D721Med (cell line): ENCODE measurements around the gene CCDC87.

Source experiments
- DNase-seq: peaks from one replicate; pipeline ENCODE4 v3.0.0; 2011; ENCODE audit warnings: low spot score; ENCODE audit not compliant: insufficient read length
- FAIRE-seq: peaks from 2 replicates; lab custom pipeline; 2011; peaks lifted over from hg19 to GRCh38; lab: Jason Lieb, UNC
- CTCF ChIP-seq: IDR thresholded peaks from 2 replicates; pipeline ENCODE4 v1.5.1; 2012; ENCODE audit warnings: mild to moderate bottlenecking, control low read depth; ENCODE audit not compliant: insufficient read depth; ENCODE audit errors: missing control alignments

The CCDC87 gene

GRCh38 chr11:66564538-66564937 is 28.3 kb downstream of the CCDC87 start:
- TF ChIP-seq CTCF, result no peak
- FAIRE-seq, result no peak
- no peak for DNase-seq

- TF ChIP-seq CTCF, result no peak
- no peak for FAIRE-seq
- DNase-seq, result no peak
Observed at GRCh38 chr11:66563832-66564231, 29.0 kb downstream of the CCDC87 start.

DNA sequence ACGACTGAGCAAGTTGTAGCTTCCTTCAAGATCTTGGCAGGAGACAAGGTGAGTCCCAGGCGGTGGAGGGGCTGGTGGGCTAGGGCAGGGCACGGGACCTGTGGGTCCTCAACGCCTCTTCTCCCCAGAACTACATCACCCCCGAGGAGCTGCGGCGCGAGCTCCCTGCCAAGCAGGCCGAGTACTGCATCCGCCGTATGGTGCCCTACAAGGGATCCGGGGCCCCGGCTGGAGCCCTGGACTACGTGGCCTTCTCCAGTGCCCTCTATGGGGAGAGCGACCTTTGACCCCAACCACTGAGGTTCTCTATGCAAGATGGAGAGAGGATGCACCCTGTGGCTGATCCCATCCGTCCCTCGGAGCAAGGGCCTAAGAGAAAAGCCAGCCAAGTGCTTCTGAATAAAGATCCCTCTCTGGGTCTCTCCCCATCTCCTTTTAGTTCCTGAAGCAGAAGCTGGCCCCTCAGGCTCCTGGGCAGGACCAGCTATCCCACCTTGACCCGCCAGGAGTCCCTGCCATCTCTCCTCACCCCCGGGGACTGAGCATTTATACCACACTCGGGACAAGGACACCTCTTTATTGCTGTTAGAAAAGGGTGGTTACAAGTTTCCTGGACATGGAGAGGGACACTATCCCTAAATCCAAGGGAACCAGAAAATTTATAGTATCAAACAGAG is 29.8 kb downstream of the CCDC87 start:
- FAIRE-seq (no peak), DNase-seq (no peak)
- TF ChIP-seq CTCF, result no peak

GRCh38 chr11:66562275-66562674 is 30.6 kb downstream of the CCDC87 start:
- FAIRE-seq, result no peak

DNA sequence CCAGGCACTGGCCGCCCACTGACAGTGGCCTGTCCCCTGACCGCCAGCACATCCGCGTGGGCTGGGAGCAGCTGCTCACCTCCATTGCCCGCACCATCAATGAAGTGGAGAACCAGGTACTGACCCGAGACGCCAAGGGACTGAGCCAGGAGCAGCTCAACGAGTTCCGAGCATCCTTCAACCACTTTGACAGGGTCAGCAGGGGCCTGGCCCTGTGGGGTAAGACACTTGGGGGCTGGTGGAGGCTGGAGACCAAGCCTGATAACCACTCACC is 31.0 kb downstream of the CCDC87 start:
- no peak for DNase-seq
- no peak for TF ChIP-seq CTCF
- FAIRE-seq, result no peak

More at GRCh38 chr11:66562275-66562674, 30.6 kb downstream of the CCDC87 start:
- no peak for TF ChIP-seq CTCF
- no peak for DNase-seq

DNA sequence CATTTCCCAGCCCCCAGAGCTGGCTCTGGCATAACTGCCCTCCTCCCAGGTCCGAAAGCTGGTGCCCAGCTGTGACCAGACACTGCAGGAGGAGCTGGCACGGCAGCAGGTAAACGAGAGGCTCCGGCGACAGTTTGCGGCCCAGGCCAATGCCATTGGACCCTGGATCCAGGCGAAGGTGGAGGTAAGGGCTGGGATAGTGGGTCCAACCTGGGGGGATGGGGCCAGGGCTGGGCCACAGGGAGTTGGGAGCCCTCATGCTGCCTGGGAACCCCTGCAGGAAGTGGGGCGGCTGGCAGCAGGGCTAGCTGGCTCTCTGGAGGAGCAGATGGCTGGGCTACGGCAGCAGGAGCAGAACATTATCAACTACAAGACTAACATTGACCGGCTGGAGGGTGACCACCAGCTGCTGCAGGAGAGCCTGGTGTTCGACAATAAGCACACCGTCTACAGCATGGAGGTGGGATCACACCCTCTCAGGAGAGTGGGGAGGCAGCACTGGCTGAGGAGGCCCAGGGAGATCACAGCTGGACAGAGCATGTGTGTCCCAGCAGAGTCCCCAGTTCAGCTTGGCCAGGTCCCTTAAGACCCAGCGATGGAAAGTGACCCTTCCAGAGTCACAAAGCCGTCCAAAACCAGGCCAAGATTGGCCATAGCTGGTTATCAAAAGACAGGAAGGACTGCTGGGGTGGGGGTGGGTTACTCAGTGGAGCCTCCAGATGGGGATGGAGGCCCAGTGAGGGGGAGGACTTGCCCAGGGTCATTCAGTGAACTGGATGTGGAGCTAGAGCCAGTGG is 31.5 kb downstream of the CCDC87 start:
- no peak for TF ChIP-seq CTCF
- FAIRE-seq, result no peak
- DNase-seq, result no peak
